ENCODE results near the gene RBM19. TPM values are rescaled to one million over a fixed set of nuclear protein-coding genes. Genes with fewer than 3 reads are reported as not detected.
A peak's percentile ranks its signal among the peaks of the same experiment; 100 is the strongest.

RBM19 gene
- total RNA-seq, 1 experiment from 2014 or later, result 35.7 TPM

DNA sequence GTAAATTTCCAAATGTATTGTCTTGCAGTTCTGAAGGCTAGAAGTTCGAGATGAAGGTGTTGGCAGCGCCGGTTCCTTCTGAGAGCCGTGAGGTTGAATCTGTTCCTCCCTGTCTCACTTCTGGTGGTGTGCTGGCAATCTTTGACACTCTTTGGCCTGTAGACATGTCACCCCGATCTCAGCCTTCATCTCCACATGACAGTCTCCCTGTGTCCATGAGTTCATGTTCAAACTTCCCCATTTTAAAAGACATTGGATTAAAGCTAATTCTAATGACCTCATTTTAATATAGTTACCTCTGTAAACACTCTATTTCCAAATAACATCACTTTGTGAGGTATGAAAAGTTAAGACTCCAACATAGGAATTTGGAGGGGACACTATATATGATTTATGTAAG, 4.1 kb upstream of the RBM19 start:
- H3K27me3 ChIP-seq (replicated peaks; ENCODE audit: control insufficient read depth, insufficient read depth, low read length), result no peaks in the 10 kb centered on the region; the same call in none of the 2 replicates
- H3K9me3 ChIP-seq, result no peaks in the 10 kb centered on the region
- TF ChIP-seq CTCF (IDR thresholded peaks at IDR 0.05; ENCODE audit: insufficient read depth in 1 of 2, low read depth in 1 of 2, low read length in 1 of 2, severe bottlenecking in 1 of 2, unreplicated experiment in 1 of 2), result no peak
- H3K4me3 ChIP-seq (ENCODE audit: low read depth, low read length), result no peak overlapping the region
- Mint-ChIP-seq H3K4me3 (ENCODE audit: unreplicated experiment) (no peak overlapping the region), H3K36me3 (ENCODE audit: insufficient read depth, unreplicated experiment) (peaks cover 6% of the 10 kb centered on the region), H3K9me3 (ENCODE audit: unreplicated experiment) (no peaks in the 10 kb centered on the region), H3K27me3 (ENCODE audit: insufficient read depth, unreplicated experiment) (peaks cover 28% of the 10 kb centered on the region), H3K4me1 (ENCODE audit: low read depth, unreplicated experiment) (peaks cover 12% of the 10 kb centered on the region), H3K27ac (ENCODE audit: unreplicated experiment) (no peak overlapping the region)
- H3K4me1 ChIP-seq, result no peaks in the 10 kb centered on the region
- DNase-seq, result no peak
- intact Hi-C loops (cut with micrococcal nuclease; ENCODE audit: unreplicated experiment), result no loop called here
- POLR2A ChIA-PET, result no interaction called here
- BruUV-seq (replicated peaks), result no TSS peak
- no peaks in the 10 kb centered on the region for H3K36me3 ChIP-seq (ENCODE audit: control insufficient read depth, insufficient read depth, low read length)
- CTCF ChIA-PET, result no interaction called here

GRCh38 chr12:113967368-113967767, 1.2 kb upstream of the RBM19 start:
- Histone ChIP-seq H3K36me3 (ENCODE audit: control insufficient read depth, insufficient read depth, low read length) (no peaks in the 10 kb centered on the region), H3K27me3 (replicated peaks; ENCODE audit: control insufficient read depth, insufficient read depth, low read length) (no peaks in the 10 kb centered on the region; the same call in none of the 2 replicates), H3K4me3 (ENCODE audit: low read depth, low read length) (no peak overlapping the region), H3K9me3 (no peaks in the 10 kb centered on the region), H3K4me1 (no peaks in the 10 kb centered on the region)
- Mint-ChIP-seq H3K4me1 (ENCODE audit: low read depth, unreplicated experiment) (peaks cover 16% of the 10 kb centered on the region), H3K36me3 (ENCODE audit: insufficient read depth, unreplicated experiment) (peaks cover 11% of the 10 kb centered on the region), H3K27me3 (ENCODE audit: insufficient read depth, unreplicated experiment) (peaks cover 18% of the 10 kb centered on the region), H3K9me3 (ENCODE audit: unreplicated experiment) (no peaks in the 10 kb centered on the region), H3K27ac (ENCODE audit: unreplicated experiment) (no peak overlapping the region), H3K4me3 (ENCODE audit: unreplicated experiment) (peak overlapping the region; percentile 91)
- no TSS peak for BruUV-seq (replicated peaks)
- TF ChIP-seq CTCF (IDR thresholded peaks at IDR 0.05; ENCODE audit: insufficient read depth in 1 of 2, low read depth in 1 of 2, low read length in 1 of 2, severe bottlenecking in 1 of 2, unreplicated experiment in 1 of 2), result no peak
- DNase-seq, result no peak
- ChIA-PET CTCF (interaction anchor here (0.6 to 1.7 kb wide), 3 partner anchors 13 to 717 kb away, joined by 3 to 10 read pairs (median 3); partner anchors contain the start of gene TBX3), POLR2A (no interaction called here)
- intact Hi-C loops (cut with micrococcal nuclease; ENCODE audit: unreplicated experiment), result no loop called here

DNA sequence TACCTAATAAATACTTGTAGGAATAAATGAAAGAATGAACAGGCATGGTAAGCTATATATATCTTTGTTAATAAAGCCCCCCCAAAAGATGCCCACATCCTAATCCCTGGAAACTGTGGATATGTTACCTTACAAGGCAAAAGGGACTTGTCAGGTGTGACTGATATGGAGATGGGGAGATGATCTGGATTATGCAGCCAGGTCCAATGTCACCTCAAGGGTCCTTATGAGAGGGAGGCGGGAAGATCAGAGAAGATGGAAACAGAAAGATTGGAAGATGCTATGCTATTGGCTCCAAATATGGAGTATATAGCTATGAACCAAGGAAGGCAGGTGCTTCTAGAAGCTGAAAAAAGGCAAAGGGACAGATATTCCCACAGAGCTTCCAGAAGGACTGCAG, 3.4 kb downstream of the RBM19 start:
- no TSS peak for BruUV-seq (replicated peaks)
- Histone ChIP-seq H3K9me3 (no peaks in the 10 kb centered on the region), H3K4me1 (no peaks in the 10 kb centered on the region), H3K36me3 (ENCODE audit: control insufficient read depth, insufficient read depth, low read length) (peaks cover 4% of the 10 kb centered on the region; the same call in 1 of the 2 replicates), H3K4me3 (ENCODE audit: low read depth, low read length) (no peak overlapping the region), H3K27me3 (replicated peaks; ENCODE audit: control insufficient read depth, insufficient read depth, low read length) (no peaks in the 10 kb centered on the region)
- TF ChIP-seq CTCF (IDR thresholded peaks at IDR 0.05; ENCODE audit: insufficient read depth in 1 of 2, low read depth in 1 of 2, low read length in 1 of 2, severe bottlenecking in 1 of 2, unreplicated experiment in 1 of 2), result no peak
- ChIA-PET POLR2A (no interaction called here), CTCF (no interaction called here)
- Mint-ChIP-seq H3K36me3 (ENCODE audit: insufficient read depth, unreplicated experiment) (peaks cover 47% of the 10 kb centered on the region), H3K27ac (ENCODE audit: unreplicated experiment) (no peak overlapping the region), H3K4me3 (ENCODE audit: unreplicated experiment) (no peak overlapping the region), H3K9me3 (ENCODE audit: unreplicated experiment) (no peaks in the 10 kb centered on the region), H3K27me3 (ENCODE audit: insufficient read depth, unreplicated experiment) (no peaks in the 10 kb centered on the region), H3K4me1 (ENCODE audit: low read depth, unreplicated experiment) (peaks cover 16% of the 10 kb centered on the region)
- DNase-seq, result no peak
- intact Hi-C loops (cut with micrococcal nuclease; ENCODE audit: unreplicated experiment), result no loop called here

Measured in Caco-2 (cell line).